HepG2 (cell line): ENCODE measurements around the gene NPB. TPM values are rescaled to one million over a fixed set of nuclear protein-coding genes. Genes with fewer than 3 reads are reported as not detected.

Experiments
- BCL3 ChIP-seq: sonication (generic); formaldehyde crosslinking; IDR thresholded peaks from 2 replicates; pipeline ENCODE4 v1.5.1; 2020; ENCODE audit warnings: mild to moderate bottlenecking, missing genetic modification reagents, moderate library complexity
- BORCS8-MEF2B ChIP-seq: sonication (generic); formaldehyde crosslinking; IDR thresholded peaks from 2 replicates; pipeline ENCODE4 v1.8.0; 2022; ENCODE audit warnings: mild to moderate bottlenecking, missing genetic modification reagents
- ESRRA ChIP-seq: sonication (generic); formaldehyde crosslinking; IDR thresholded peaks from 2 replicates; pipeline ENCODE4 v1.5.1; 2020; ENCODE audit warnings: mild to moderate bottlenecking, low read depth, missing genetic modification reagents
- FOSL1 ChIP-seq: sonication (generic); formaldehyde crosslinking; IDR thresholded peaks from 2 replicates; pipeline ENCODE4 v1.9.0; 2021; ENCODE audit warnings: missing genetic modification reagents, borderline replicate concordance
- IRF2 ChIP-seq: IDR thresholded peaks from 2 replicates; pipeline ENCODE4 v1.6.1; 2018; ENCODE audit warnings: missing genetic modification reagents, missing compliant biosample characterization
- MLXIP ChIP-seq: sonication (generic); formaldehyde crosslinking; IDR thresholded peaks from 2 replicates; pipeline ENCODE4 v1.9.0; 2021; ENCODE audit warnings: missing genetic modification reagents, borderline replicate concordance
- MYC ChIP-seq: sonication (generic); formaldehyde crosslinking; IDR thresholded peaks from 2 replicates; pipeline ENCODE4 v1.9.0; 2021; ENCODE audit warnings: missing genetic modification reagents, borderline replicate concordance
- NCOA2 ChIP-seq: sonication (generic); formaldehyde crosslinking; IDR thresholded peaks from 2 replicates; pipeline ENCODE4 v1.8.0; 2022; ENCODE audit warnings: inconsistent platforms
- PCBP1 ChIP-seq: fragments of 200-400 bp; formaldehyde crosslinking; IDR thresholded peaks from 2 replicates; pipeline ENCODE4 v1.6.1; 2017; ENCODE audit warnings: mild to moderate bottlenecking, low read depth, low read length, borderline replicate concordance
- PHF5A ChIP-seq: IDR thresholded peaks from one replicate; pipeline ENCODE4 v1.6.1; 2018; ENCODE audit warnings: low read depth, missing genetic modification reagents; ENCODE audit not compliant: unreplicated experiment
- SALL2 ChIP-seq: sonication (generic); formaldehyde crosslinking; IDR thresholded peaks from 2 replicates; pipeline ENCODE4 v1.8.1; 2023; ENCODE audit warnings: mild to moderate bottlenecking, missing genetic modification reagents, inconsistent platforms
- SIN3A ChIP-seq: IDR thresholded peaks from 2 replicates; pipeline ENCODE4 v1.6.1; 2011; ENCODE audit warnings: low read depth, mild to moderate bottlenecking, control low read depth, low read length, borderline replicate concordance
- SMAD1 ChIP-seq: sonication (generic); formaldehyde crosslinking; IDR thresholded peaks from 2 replicates; pipeline ENCODE4 v1.4.0; 2020; ENCODE audit warnings: missing genetic modification reagents, low read depth, mild to moderate bottlenecking, borderline replicate concordance
- SMAD9 ChIP-seq: sonication (generic); formaldehyde crosslinking; IDR thresholded peaks from 2 replicates; pipeline ENCODE4 v1.5.1; 2020; ENCODE audit warnings: mild to moderate bottlenecking, missing genetic modification reagents
- TARDBP ChIP-seq: sonication (generic); formaldehyde crosslinking; IDR thresholded peaks from 2 replicates; pipeline ENCODE4 v1.8.0; 2022; ENCODE audit warnings: mild to moderate bottlenecking, missing genetic modification reagents
- THRA ChIP-seq: sonication (generic); formaldehyde crosslinking; IDR thresholded peaks from 2 replicates; pipeline ENCODE4 v1.4.0; 2020; ENCODE audit warnings: missing genetic modification reagents, borderline replicate concordance
- TRIM24 ChIP-seq: sonication (generic); formaldehyde crosslinking; IDR thresholded peaks from 2 replicates; pipeline ENCODE4 v1.8.0; 2022; ENCODE audit warnings: mild to moderate bottlenecking, missing genetic modification reagents
- ZFP41 ChIP-seq: sonication (generic); formaldehyde crosslinking; IDR thresholded peaks from 2 replicates; pipeline ENCODE4 v1.4.0; 2020; ENCODE audit warnings: mild to moderate bottlenecking, missing genetic modification reagents, borderline replicate concordance
- ZKSCAN1 ChIP-seq: fragments of 150-350 bp; IDR thresholded peaks from 2 replicates; pipeline ENCODE4 v1.6.1; 2014; ENCODE audit warnings: low read length
- ZNF225 ChIP-seq: sonication (generic); formaldehyde crosslinking; IDR thresholded peaks from 2 replicates; pipeline ENCODE4 v1.4.0; 2020; ENCODE audit warnings: mild to moderate bottlenecking, missing genetic modification reagents
- ZNF713 ChIP-seq: sonication (generic); formaldehyde crosslinking; IDR thresholded peaks from 2 replicates; pipeline ENCODE4 v1.4.0; 2020; ENCODE audit warnings: mild to moderate bottlenecking, missing genetic modification reagents
- ZNF776 ChIP-seq: sonication (generic); formaldehyde crosslinking; IDR thresholded peaks from 2 replicates; pipeline ENCODE4 v1.4.0; 2020; ENCODE audit warnings: mild to moderate bottlenecking, missing genetic modification reagents
- ZNF781 ChIP-seq: sonication (generic); formaldehyde crosslinking; IDR thresholded peaks from 2 replicates; pipeline ENCODE4 v1.5.1; 2020; ENCODE audit warnings: borderline replicate concordance, mild to moderate bottlenecking, missing genetic modification reagents; ENCODE audit errors: not compliant biosample characterization
- ZNF850 ChIP-seq: sonication (generic); formaldehyde crosslinking; conservative IDR thresholded peaks from 2 replicates; pipeline ENCODE4 v1.9.0; 2021; ENCODE audit warnings: mild to moderate bottlenecking, missing genetic modification reagents
- polyA plus RNA-seq, 8 experiments: library from polyadenylated mRNA; depleted of rRNA in 3 of 8; stranded (reverse) in 7 of 8; unstranded in 1 of 8; fragments of >200 nt; fragmentation: Illumina TruSeq in 4 of 8; extraction: Trizol in 4 of 8; gene quantifications; 2 replicates each; pipeline versions ENCODE4 v1.2.1 to v1.2.3, GENCODE V29; 2011 to 2016; ENCODE audit warnings: low read depth in 4 of 8, missing spikeins in 1 of 8, mixed read lengths in 1 of 8; ENCODE audit not compliant: insufficient read depth in 1 of 8
- total RNA-seq, 5 experiments: library from RNA; depleted of rRNA; stranded (reverse); fragments of >200 nt; fragmentation: Illumina TruSeq; extraction: Trizol; gene quantifications; 2 replicates each; pipeline ENCODE4 v1.2.3, GENCODE V29; 2016; ENCODE audit warnings: low read depth in 1 of 5

Gene NPB
- total and polyA plus RNA-seq, 2 of the 13 experiments (the other 11 are each of a cell fraction or from before 2014, with no cell fraction given), result 0.11 to 0.93 TPM

GRCh38 chr17:81860756-81861568 lies 41.1 kb upstream of the NPB start (continued):
- TF ChIP-seq PHF5A (CRISPR knock-in tag), result peak; percentile 40
- no peak; the same call in 1 of the 2 replicates for TF ChIP-seq SMAD9 (CRISPR knock-in tag)
- peak; percentile 99 for TF ChIP-seq MYC (CRISPR knock-in tag)
- 0 out of 2 replicates have a peak, but pooled peaks have one; percentile 45 for TF ChIP-seq ZNF850 (CRISPR knock-in tag)
- TF ChIP-seq BORCS8-MEF2B, result peak; percentile 6; the same call in 1 of the 2 replicates
- no peak; the same call in none of the 2 replicates for TF ChIP-seq ZFP41 (CRISPR knock-in tag)
- peak; percentile 12 for TF ChIP-seq ZNF781 (CRISPR knock-in tag)
- no peak for TF ChIP-seq NCOA2
- TF ChIP-seq SMAD1 (CRISPR knock-in tag), result peak; percentile 69; the same call in 1 of the 2 replicates
- peak; percentile 53 for TF ChIP-seq THRA (CRISPR knock-in tag)
- TF ChIP-seq SIN3A, result peak; percentile 73; the same call in 1 of the 2 replicates
- TF ChIP-seq ZNF225 (CRISPR knock-in tag), result peak; percentile 83; the same call in 1 of the 2 replicates
- TF ChIP-seq ESRRA (CRISPR knock-in tag), result peak; percentile 67; the same call in 1 of the 2 replicates
- TF ChIP-seq PCBP1, result peak; percentile 90; the same call in 1 of the 2 replicates
- peak; percentile 94 for TF ChIP-seq SALL2 (CRISPR knock-in tag)
- TF ChIP-seq BCL3 (CRISPR knock-in tag), result peak; percentile 25; the same call in 1 of the 2 replicates
- peak; percentile 99 for TF ChIP-seq ZNF776 (CRISPR knock-in tag)
- TF ChIP-seq TARDBP (CRISPR knock-in tag), result no peak; the same call in none of the 2 replicates
- TF ChIP-seq ZNF713 (CRISPR knock-in tag), result peak; percentile 64; the same call in 1 of the 2 replicates
- peak; percentile 55; the same call in 1 of the 2 replicates for TF ChIP-seq TRIM24 (CRISPR knock-in tag)
- no peak for TF ChIP-seq FOSL1 (CRISPR knock-in tag)
- TF ChIP-seq IRF2 (CRISPR knock-in tag), result peak; percentile 91
- 0 out of 2 replicates have a peak, but pooled peaks have one; percentile 50 for TF ChIP-seq MLXIP (CRISPR knock-in tag)
- peak; percentile 39; the same call in 1 of the 2 replicates for TF ChIP-seq ZKSCAN1
